Right atrium auricular region (tissue), 2 donors: Measurements from ENCODE around the gene SLC9C2. TPM values are rescaled to one million over a fixed set of nuclear protein-coding genes. Genes with fewer than 3 reads are reported as not detected.

Source experiments
- DNase-seq: peaks from one replicate; pipeline ENCODE4 v3.0.0-alpha.2; 2019; ENCODE audit warnings: low spot score
- H3K27ac ChIP-seq, 2 donors: fragments of 200-600 bp; sonication (generic); 1 replicate in 1 of 2; 2 replicates in 1 of 2; pipeline ENCODE4 v1.5.1; 2016 to 2019
- H3K27me3 ChIP-seq, 2 donors: fragments of 200-600 bp; sonication (generic); one replicate each; pipeline versions ENCODE4 v1.5.1 to v1.6.0; 2017 to 2019
- H3K36me3 ChIP-seq: fragments of 200-600 bp; sonication (generic); one replicate; pipeline ENCODE4 v1.5.1; 2016
- H3K4me1 ChIP-seq, 2 donors: fragments of 200-600 bp; sonication (generic); one replicate each; pipeline versions ENCODE4 v1.5.1 to v1.6.0; 2017 to 2019
- H3K4me3 ChIP-seq, 2 donors: fragments of 200-600 bp; sonication (generic); 1 replicate in 1 of 2; 2 replicates in 1 of 2; pipeline ENCODE4 v1.5.1; 2017 to 2019; ENCODE audit warnings: mild to moderate bottlenecking in 1 of 2, moderate library complexity in 1 of 2
- H3K9me3 ChIP-seq, 2 donors: fragments of 200-600 bp; sonication (generic); one replicate each; pipeline ENCODE4 v1.5.1; 2019
- total RNA-seq, 2 donors: library from RNA; depleted of rRNA; stranded (reverse); fragments of >200 nt; gene quantifications; one replicate each; pipeline ENCODE4 v1.1.0, GENCODE V29; 2016
- TF ChIP-seq, protein P1 (sequence below), 2 donors: fragments of 200-600 bp; sonication (generic); IDR thresholded peaks; one replicate each; pipeline ENCODE4 v1.5.1; 2019; ENCODE audit warnings: antibody characterized with exemption in 2 of 2

The SLC9C2 gene
- total RNA-seq, 2 donors from 2014 or later = 0.24 TPM; not detected in 1

DNA sequence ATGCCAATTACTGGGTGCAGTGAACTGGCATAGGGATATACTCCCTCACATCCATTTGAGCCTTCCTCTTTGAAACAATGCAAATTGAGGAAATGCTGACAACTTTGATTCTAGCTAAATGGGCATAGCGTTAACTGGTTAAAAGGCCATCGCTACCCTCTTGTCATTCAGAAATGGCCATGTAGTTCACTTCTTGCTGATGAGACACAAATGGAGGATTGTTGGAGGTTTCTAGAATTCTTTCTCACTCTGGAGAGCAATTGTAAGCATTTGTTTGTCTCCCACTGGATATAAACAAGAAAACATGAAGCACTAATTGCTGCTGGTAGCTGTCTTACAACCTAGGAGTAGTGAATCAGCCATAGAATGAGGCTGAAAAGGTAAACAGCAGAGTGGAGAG lies 111.4 kb downstream of the SLC9C2 start:
- no peak overlapping the region for H3K4me3 ChIP-seq
- no peaks in the 10 kb centered on the region for H3K4me1 ChIP-seq
- no peaks in the 10 kb centered on the region for H3K9me3 ChIP-seq
- DNase-seq = no peak
- no peak overlapping the region for H3K27ac ChIP-seq
- no peaks in the 10 kb centered on the region for H3K27me3 ChIP-seq
- peaks cover 36% of the 10 kb centered on the region for H3K36me3 ChIP-seq
- TF ChIP-seq, protein P1, sequence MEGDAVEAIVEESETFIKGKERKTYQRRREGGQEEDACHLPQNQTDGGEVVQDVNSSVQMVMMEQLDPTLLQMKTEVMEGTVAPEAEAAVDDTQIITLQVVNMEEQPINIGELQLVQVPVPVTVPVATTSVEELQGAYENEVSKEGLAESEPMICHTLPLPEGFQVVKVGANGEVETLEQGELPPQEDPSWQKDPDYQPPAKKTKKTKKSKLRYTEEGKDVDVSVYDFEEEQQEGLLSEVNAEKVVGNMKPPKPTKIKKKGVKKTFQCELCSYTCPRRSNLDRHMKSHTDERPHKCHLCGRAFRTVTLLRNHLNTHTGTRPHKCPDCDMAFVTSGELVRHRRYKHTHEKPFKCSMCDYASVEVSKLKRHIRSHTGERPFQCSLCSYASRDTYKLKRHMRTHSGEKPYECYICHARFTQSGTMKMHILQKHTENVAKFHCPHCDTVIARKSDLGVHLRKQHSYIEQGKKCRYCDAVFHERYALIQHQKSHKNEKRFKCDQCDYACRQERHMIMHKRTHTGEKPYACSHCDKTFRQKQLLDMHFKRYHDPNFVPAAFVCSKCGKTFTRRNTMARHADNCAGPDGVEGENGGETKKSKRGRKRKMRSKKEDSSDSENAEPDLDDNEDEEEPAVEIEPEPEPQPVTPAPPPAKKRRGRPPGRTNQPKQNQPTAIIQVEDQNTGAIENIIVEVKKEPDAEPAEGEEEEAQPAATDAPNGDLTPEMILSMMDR (IDR thresholded peaks at IDR 0.05) = no peak

DNA sequence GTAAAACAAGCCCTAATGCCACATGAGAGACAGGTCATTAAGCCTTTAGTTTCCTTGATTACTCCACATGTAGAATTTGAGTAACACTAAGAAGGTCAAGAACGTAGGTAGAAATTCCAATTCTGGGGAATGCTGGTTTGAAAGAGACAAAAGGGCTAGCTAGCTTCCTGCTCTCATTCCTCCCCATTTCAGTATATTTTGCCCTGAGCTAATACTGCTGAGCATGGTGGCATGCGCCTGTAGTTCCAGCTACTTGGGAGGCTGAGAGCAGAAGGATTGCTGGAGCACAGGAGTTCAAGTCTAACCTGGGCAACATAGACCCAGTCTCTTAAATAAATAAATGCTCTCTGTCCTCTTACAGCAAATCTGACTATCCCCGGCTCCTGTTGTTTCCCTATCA lies 112.9 kb downstream of the SLC9C2 start:
- TF ChIP-seq, protein P1 (IDR thresholded peaks at IDR 0.05) = no peak
- H3K27me3 ChIP-seq = no peaks in the 10 kb centered on the region
- DNase-seq = no peak
- H3K4me3 ChIP-seq = no peak overlapping the region
- peaks cover 52% of the 10 kb centered on the region for H3K36me3 ChIP-seq
- no peak overlapping the region for H3K27ac ChIP-seq
- H3K4me1 ChIP-seq = no peaks in the 10 kb centered on the region
- H3K9me3 ChIP-seq = no peaks in the 10 kb centered on the region

DNA sequence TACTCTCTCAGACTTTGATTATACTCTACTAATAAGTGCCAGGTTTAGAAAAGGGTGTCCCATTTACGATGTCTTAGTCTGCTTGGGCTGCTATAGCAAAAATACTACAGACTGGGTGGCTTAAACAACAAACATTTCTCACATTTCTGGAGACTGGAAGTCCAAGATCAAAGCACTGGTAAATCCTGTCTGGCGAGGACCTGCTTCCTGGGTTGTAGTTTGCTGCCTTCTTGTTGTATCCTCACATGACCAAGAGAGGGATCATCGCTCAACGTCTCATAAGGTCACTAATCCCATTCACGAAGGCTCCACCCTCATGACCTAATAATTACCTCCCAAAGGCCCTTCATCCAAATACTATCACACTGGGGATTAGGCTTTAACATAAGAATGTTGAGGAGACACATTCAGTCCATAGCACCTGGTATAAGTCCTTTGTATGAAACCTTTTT lies 113.7 kb downstream of the SLC9C2 start:
- H3K27me3 ChIP-seq = no peaks in the 10 kb centered on the region
- no peaks in the 10 kb centered on the region for H3K4me1 ChIP-seq
- no peak overlapping the region for H3K27ac ChIP-seq
- H3K9me3 ChIP-seq = no peaks in the 10 kb centered on the region
- TF ChIP-seq, protein P1 (IDR thresholded peaks at IDR 0.05) = no peak
- H3K36me3 ChIP-seq = peaks cover 59% of the 10 kb centered on the region
- DNase-seq = no peak
- H3K4me3 ChIP-seq = no peak overlapping the region

DNA sequence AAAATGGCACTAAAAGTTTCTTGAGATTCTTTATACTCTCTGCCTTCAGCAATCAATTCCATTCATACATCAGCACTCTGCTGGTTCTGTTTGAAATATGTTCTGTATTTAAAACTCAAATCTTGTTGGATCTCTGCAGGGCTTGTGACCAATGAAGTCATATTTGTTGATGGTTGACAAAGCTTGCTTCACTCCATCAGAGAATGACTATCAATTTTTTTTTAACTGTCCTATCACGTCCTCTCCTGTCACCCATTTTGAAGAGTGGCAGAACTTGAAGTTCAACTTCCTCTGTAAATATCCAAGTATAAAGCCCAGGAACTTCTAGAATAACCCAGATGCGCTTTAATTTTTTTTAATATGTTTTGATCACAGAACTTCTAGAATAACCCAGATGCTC lies 114.9 kb downstream of the SLC9C2 start:
- H3K9me3 ChIP-seq = no peaks in the 10 kb centered on the region
- no peaks in the 10 kb centered on the region for H3K27me3 ChIP-seq
- DNase-seq = no peak
- TF ChIP-seq, protein P1 (IDR thresholded peaks at IDR 0.05) = no peak
- H3K4me1 ChIP-seq = no peaks in the 10 kb centered on the region
- no peak overlapping the region for H3K4me3 ChIP-seq
- no peak overlapping the region for H3K27ac ChIP-seq
- H3K36me3 ChIP-seq = peaks cover 71% of the 10 kb centered on the region

DNA sequence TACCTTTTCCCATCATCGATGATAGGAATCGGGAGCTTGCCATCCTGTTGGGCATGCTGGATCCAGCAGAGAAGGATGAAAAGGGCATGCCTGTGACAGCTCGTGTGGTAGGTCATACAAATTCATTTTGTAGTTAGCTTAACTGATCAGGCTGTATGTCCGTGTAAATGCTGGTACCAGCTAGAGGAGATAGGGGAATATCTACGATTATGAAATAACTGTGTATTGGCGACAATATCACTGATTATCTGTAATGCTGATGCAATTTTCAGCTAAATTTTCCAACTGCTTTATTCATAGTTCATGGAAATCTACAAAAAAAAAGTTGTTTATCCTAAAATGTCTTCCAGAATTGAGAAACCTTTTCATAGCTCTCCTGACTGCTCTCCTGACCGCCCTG lies 117.5 kb downstream of the SLC9C2 start:
- Histone ChIP-seq H3K27me3 (no peaks in the 10 kb centered on the region), H3K27ac (no peak overlapping the region), H3K9me3 (no peaks in the 10 kb centered on the region), H3K4me3 (no peak overlapping the region), H3K36me3 (peaks cover 97% of the 10 kb centered on the region), H3K4me1 (peaks cover 0 to 17% of the 10 kb centered on the region in 2 donors)
- DNase-seq = no peak
- TF ChIP-seq, protein P1 (IDR thresholded peaks at IDR 0.05) = no peak

DNA sequence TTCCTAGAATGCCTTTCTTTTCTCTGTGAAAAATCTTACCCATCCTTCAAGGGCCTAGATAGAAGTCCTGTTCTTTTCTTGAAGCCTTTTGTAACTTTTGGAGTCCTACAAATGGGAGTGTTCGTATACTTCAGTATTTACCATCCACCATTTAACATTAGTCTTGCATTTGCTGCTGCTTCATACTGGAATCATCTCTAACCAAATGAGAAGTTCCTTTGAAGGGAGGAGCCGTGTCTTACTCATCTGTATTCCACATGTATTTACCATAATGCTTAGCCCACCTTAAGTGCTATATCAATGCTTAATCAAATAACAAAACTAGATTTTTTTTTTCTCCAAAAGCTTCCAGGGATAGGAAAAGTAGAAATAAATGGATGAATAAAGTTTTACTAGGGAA lies 118.6 kb downstream of the SLC9C2 start:
- Histone ChIP-seq H3K27me3 (no peaks in the 10 kb centered on the region), H3K9me3 (no peaks in the 10 kb centered on the region), H3K4me1 (peaks cover 0 to 26% of the 10 kb centered on the region in 2 donors), H3K27ac (no peak overlapping the region), H3K4me3 (no peak overlapping the region), H3K36me3 (peaks cover 97% of the 10 kb centered on the region)
- TF ChIP-seq, protein P1 (IDR thresholded peaks at IDR 0.05) = no peak
- no peak for DNase-seq
